ENCODE data around the gene TOPORS.

TOPORS gene

GRCh38 chr9:32501868-32502267 lies 50.5 kb downstream of the TOPORS start:
- no peak for TF ChIP-seq CTCF (conservative IDR thresholded peaks at IDR 0.05)
- no peak overlapping the region for H3K27ac ChIP-seq

GRCh38 chr9:32500768-32501167 lies 51.6 kb downstream of the TOPORS start:
- H3K27ac ChIP-seq, result no peak overlapping the region
- TF ChIP-seq CTCF (conservative IDR thresholded peaks at IDR 0.05), result no peak

- H3K27ac ChIP-seq, result no peak overlapping the region
- no peak for TF ChIP-seq CTCF (conservative IDR thresholded peaks at IDR 0.05)
Observed at GRCh38 chr9:32497921-32498320, 54.5 kb downstream of the TOPORS start.

- TF ChIP-seq CTCF (conservative IDR thresholded peaks at IDR 0.05), result no peak
- no peak overlapping the region for H3K27ac ChIP-seq
Observed at GRCh38 chr9:32490601-32491000, 61.8 kb downstream of the TOPORS start.
